HG03097 (cell line): ENCODE results near the gene NRDE2.
"Not testable (repeated sequence)": the region's sequence is repeated elsewhere in the genome, so short reads cannot be mapped to it uniquely, and the experiment has no call there.

ENCODE experiments used
- ATAC-seq: cut with Tn5 transposase; IDR thresholded peaks from one replicate; pipeline ENCODE4 v1.9.1; 2021; ENCODE audit not compliant: unreplicated experiment, low FRiP score

NRDE2 gene

GRCh38 chr14:90342327-90342726 lies 10.6 kb upstream of the NRDE2 start:
- no peak for ATAC-seq

GRCh38 chr14:90341784-90342183 lies 10.0 kb upstream of the NRDE2 start:
- no peak for ATAC-seq

- ATAC-seq: not testable (repeated sequence)
Measured at GRCh38 chr14:90341232-90341631, 9.5 kb upstream of the NRDE2 start.

- ATAC-seq: no peak
Measured at GRCh38 chr14:90336985-90337384, 5.2 kb upstream of the NRDE2 start.

GRCh38 chr14:90336401-90336800 lies 4.7 kb upstream of the NRDE2 start:
- ATAC-seq: no peak

- ATAC-seq: no peak
Measured at GRCh38 chr14:90332271-90332584, 487 bp upstream of the NRDE2 start.

- no peak for ATAC-seq
Measured at GRCh38 chr14:90330203-90331196, 1.2 kb downstream of the NRDE2 start.

GRCh38 chr14:90321891-90322290 lies 9.8 kb downstream of the NRDE2 start:
- ATAC-seq: no peak

- no peak for ATAC-seq
Measured at GRCh38 chr14:90319634-90320541, 11.9 kb downstream of the NRDE2 start.

GRCh38 chr14:90319173-90319572 lies 12.6 kb downstream of the NRDE2 start:
- no peak for ATAC-seq

GRCh38 chr14:90318016-90318415 lies 13.7 kb downstream of the NRDE2 start:
- ATAC-seq: no peak

- ATAC-seq: no peak
Measured at GRCh38 chr14:90317286-90317685, 14.5 kb downstream of the NRDE2 start.

GRCh38 chr14:90308561-90308960 lies 23.2 kb downstream of the NRDE2 start:
- no peak for ATAC-seq

GRCh38 chr14:90305176-90305601 lies 26.6 kb downstream of the NRDE2 start:
- ATAC-seq: no peak

- no peak for ATAC-seq
Measured at GRCh38 chr14:90304502-90304901, 27.2 kb downstream of the NRDE2 start.

GRCh38 chr14:90303473-90303872 lies 28.3 kb downstream of the NRDE2 start:
- ATAC-seq: no peak

GRCh38 chr14:90302529-90303303 lies 29.0 kb downstream of the NRDE2 start:
- ATAC-seq: no peak

GRCh38 chr14:90301668-90302090 lies 30.1 kb downstream of the NRDE2 start:
- ATAC-seq: no peak

GRCh38 chr14:90301122-90301521 lies 30.6 kb downstream of the NRDE2 start:
- ATAC-seq: no peak

- ATAC-seq: no peak
Measured at GRCh38 chr14:90300611-90301047, 31.1 kb downstream of the NRDE2 start.
